ENCODE measurements around the gene ANKRD17. TPM values are rescaled to one million over a fixed set of nuclear protein-coding genes. Genes with fewer than 3 reads are reported as not detected.

Gene ANKRD17
- total RNA-seq, 1 experiment from 2014 or later = 62.1 TPM

- TF ChIP-seq ZBTB33 (IDR thresholded peaks at IDR 0.05; ENCODE audit: extremely low read depth, insufficient replicate concordance, low read length) = no peak
- TF ChIP-seq ZFX (IDR thresholded peaks at IDR 0.05) = no peak
- TF ChIP-seq TCF7L2 (IDR thresholded peaks at IDR 0.05; ENCODE audit: borderline replicate concordance, extremely low read depth, insufficient read depth, insufficient read length) = no peak
- TF ChIP-seq POLR2A (IDR thresholded peaks at IDR 0.05; ENCODE audit: borderline replicate concordance, extremely low read depth, insufficient read depth, insufficient read length) = no peak
- TF ChIP-seq SP1 (IDR thresholded peaks at IDR 0.05; ENCODE audit: low read depth) = no peak
- no peak for TF ChIP-seq CEBPB (IDR thresholded peaks at IDR 0.05; ENCODE audit: low read depth)
- no peak for TF ChIP-seq EGR1 (IDR thresholded peaks at IDR 0.05; ENCODE audit: low read depth)
- TF ChIP-seq JUND (IDR thresholded peaks at IDR 0.05) = no peak
Observed at GRCh38 chr4:73245955-73246354, 12.6 kb downstream of the ANKRD17 start (continued).

GRCh38 chr4:73244945-73245601 lies 13.5 kb downstream of the ANKRD17 start:
- ChIA-PET CTCF (no interaction called here), POLR2A (no interaction called here), RAD21 (ENCODE audit: low non-redundant PET in 1 of 2, low total read pairs in 2 of 2, uncharacterized antibody in 2 of 2, unreplicated experiment in 2 of 2) (no interaction called here)
- Histone ChIP-seq H3K27ac (ENCODE audit: low read depth, low read length) (no peak overlapping the region), H3K4me1 (ENCODE audit: control insufficient read depth in 1 of 2, insufficient read depth in 2 of 2, low read length in 2 of 2) (no peaks in the 10 kb centered on the region), H3K9me3 (ENCODE audit: control insufficient read depth in 1 of 2, insufficient read depth in 1 of 2, low read depth in 1 of 2, low read length in 2 of 2) (no peaks in the 10 kb centered on the region), H4K20me1 (ENCODE audit: insufficient read depth) (peaks cover 37% of the 10 kb centered on the region), H3K4me2 (ENCODE audit: low read length) (no peak overlapping the region), H3K4me3 (replicated peaks in 1 of 2; ENCODE audit: low read depth in 1 of 2, low read length in 2 of 2) (no peak overlapping the region), H3K36me3 (ENCODE audit: control insufficient read depth in 1 of 2, insufficient read depth in 2 of 2, low read length in 2 of 2) (peaks cover 0 to 5% of the 10 kb centered on the region in 2 experiments; a peak in 1 of 4 replicates), H2AFZ (ENCODE audit: low read depth, low read length, poor library complexity, severe bottlenecking) (no peak overlapping the region), H3K9ac (ENCODE audit: low read length) (no peak overlapping the region), H3K79me2 (ENCODE audit: insufficient read depth, low read length) (peaks cover 100% of the 10 kb centered on the region), H3K27me3 (ENCODE audit: insufficient read depth, low read length) (no peaks in the 10 kb centered on the region), H3K9me2 (ENCODE audit: insufficient read depth) (no peaks in the 10 kb centered on the region)
- DNase-seq (ENCODE audit: low read depth, low spot score) (no peak), ATAC-seq (no peak)
- BruUV-seq (replicated peaks) = no TSS peak
- intact Hi-C loops (cut with micrococcal nuclease) = no loop called here
- TF ChIP-seq ELF1 (IDR thresholded peaks at IDR 0.05; ENCODE audit: borderline replicate concordance, low read depth) (no peak), EZH2phosphoT487 (IDR thresholded peaks at IDR 0.05; ENCODE audit: borderline replicate concordance) (no peak), FOSL1 (IDR thresholded peaks at IDR 0.05; ENCODE audit: low read depth) (no peak), EZH2 (IDR thresholded peaks at IDR 0.05) (no peak), ZBTB33 (IDR thresholded peaks at IDR 0.05; ENCODE audit: extremely low read depth, insufficient replicate concordance, low read length) (no peak), RAD21 (IDR thresholded peaks at IDR 0.05; ENCODE audit: low read depth) (no peak), CTCF (IDR thresholded peaks at IDR 0.05 in 2 of 3, conservative IDR thresholded peaks at IDR 0.05 in 1 of 3; ENCODE audit: borderline replicate concordance in 1 of 3, insufficient read depth in 1 of 3, low read depth in 2 of 3, low read length in 2 of 3) (no peak), SRF (IDR thresholded peaks at IDR 0.05; ENCODE audit: low read depth) (no peak), POLR2A (IDR thresholded peaks at IDR 0.05; ENCODE audit: borderline replicate concordance, extremely low read depth, insufficient read depth, insufficient read length) (no peak), JUND (IDR thresholded peaks at IDR 0.05) (no peak)
